ENCODE measurements around the gene TLNRD1.

DNA sequence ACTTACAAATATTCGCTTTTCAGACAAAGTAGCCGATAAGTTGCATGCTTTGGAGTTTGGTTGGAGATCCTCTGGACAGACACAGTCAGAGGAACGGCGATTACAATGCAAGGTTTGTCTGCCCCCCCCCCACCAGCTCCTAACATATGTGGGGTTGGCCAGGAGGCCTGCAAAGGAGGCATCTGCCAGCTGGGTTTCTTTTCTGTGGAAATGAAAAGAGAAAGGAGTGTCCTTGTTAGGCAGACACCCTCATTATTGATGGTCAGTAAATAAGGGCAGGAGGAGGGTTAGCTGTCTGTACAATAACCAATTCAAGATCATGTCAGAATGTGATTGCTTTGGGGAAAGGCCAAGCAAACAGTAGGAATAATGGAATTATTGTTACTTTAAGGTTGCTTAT, 49.1 kb downstream of the TLNRD1 start:
- TF ChIP-seq CTCF (IDR thresholded peaks at IDR 0.05; ENCODE audit: low read length) (no peak), EZH2 (IDR thresholded peaks at IDR 0.05; ENCODE audit: borderline replicate concordance, low read length) (no peak)

Data from OCI-LY1 (cell line).